WTC11 (cell line): Measurements from ENCODE around the gene LTF.

Experiments
- ATF2 ChIP-seq: sonication (generic); formaldehyde crosslinking; IDR thresholded peaks from 2 replicates; pipeline ENCODE4 v1.8.1; 2022; ENCODE audit warnings: low read depth, missing genetic modification reagents, borderline replicate concordance
- HMGXB4 ChIP-seq: sonication (generic); formaldehyde crosslinking; IDR thresholded peaks from 2 replicates; pipeline ENCODE4 v1.8.1; 2023; ENCODE audit warnings: mild to moderate bottlenecking, moderate library complexity, missing genetic modification reagents

GRCh38 chr3:46478341-46478740, 13.6 kb upstream of the LTF start:
- TF ChIP-seq ATF2 (no peak), HMGXB4 (CRISPR knock-in tag) (no peak)
